ENCODE data around the gene NIPBL.

NIPBL gene

DNA sequence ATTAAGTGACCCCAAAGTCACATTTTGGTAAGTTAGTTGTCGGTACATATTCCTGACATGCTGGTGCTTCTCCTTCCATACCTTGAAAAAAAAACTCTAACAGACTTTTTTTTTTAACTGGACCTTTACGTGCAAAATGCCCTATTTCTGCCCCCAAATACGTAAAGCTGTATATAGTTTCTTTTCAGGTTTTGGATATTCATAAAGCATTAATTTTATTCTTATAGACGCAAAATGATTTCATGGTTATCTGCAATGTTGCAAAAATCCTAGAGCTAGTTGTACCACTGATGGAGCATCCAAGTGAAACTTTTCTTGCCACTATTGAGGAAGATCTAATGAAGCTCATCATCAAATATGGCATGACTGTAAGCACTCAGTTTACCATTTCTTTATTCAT is 167.6 kb downstream of the NIPBL start:
- no peak for DNase-seq (ENCODE audit: extremely low spot score)
- ChIA-PET CTCF (interaction anchor here (0.6 kb wide), 1 partner anchor 12 kb away, joined by 3 read pairs; no protein-coding TSS in a partner anchor), POLR2A (interaction anchor here (1.0 kb wide), 1 partner anchor 327 kb away, joined by 3 read pairs; the partner anchor contains the start of gene NUP155)
- no peak for TF ChIP-seq NFRKB (IDR thresholded peaks at IDR 0.05)
- no peak for TF ChIP-seq LEF1 (IDR thresholded peaks at IDR 0.05; ENCODE audit: borderline replicate concordance)
- no peak for TF ChIP-seq SP1 (IDR thresholded peaks at IDR 0.05)

DNA sequence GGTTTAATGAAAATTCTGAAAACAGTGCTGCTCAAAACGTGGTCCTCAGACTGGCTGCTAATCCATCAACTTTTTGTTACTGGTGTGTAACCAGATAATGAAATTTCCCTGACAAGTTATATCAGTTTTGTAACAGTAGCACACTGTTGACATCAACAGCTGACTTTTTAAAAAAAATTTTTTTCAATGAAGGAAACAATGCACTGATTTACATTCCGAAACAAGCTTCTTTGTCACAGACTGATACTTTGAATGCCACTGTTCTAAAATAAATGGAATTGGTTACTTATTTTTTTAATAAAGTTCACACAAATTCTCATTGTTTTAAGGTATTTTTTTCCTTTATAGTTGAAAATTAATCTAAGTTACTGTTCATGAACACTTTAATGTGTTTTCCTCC is 169.1 kb downstream of the NIPBL start:
- DNase-seq (ENCODE audit: extremely low spot score): no peak
- no peak for TF ChIP-seq NFRKB (IDR thresholded peaks at IDR 0.05)
- TF ChIP-seq, protein P1, sequence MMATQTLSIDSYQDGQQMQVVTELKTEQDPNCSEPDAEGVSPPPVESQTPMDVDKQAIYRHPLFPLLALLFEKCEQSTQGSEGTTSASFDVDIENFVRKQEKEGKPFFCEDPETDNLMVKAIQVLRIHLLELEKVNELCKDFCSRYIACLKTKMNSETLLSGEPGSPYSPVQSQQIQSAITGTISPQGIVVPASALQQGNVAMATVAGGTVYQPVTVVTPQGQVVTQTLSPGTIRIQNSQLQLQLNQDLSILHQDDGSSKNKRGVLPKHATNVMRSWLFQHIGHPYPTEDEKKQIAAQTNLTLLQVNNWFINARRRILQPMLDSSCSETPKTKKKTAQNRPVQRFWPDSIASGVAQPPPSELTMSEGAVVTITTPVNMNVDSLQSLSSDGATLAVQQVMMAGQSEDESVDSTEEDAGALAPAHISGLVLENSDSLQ (IDR thresholded peaks at IDR 0.05): no peak
- no peak for TF ChIP-seq LEF1 (IDR thresholded peaks at IDR 0.05; ENCODE audit: borderline replicate concordance)
- no peak for TF ChIP-seq FOXM1 (IDR thresholded peaks at IDR 0.05; ENCODE audit: borderline replicate concordance)
- no peak for TF ChIP-seq L3MBTL2 (conservative IDR thresholded peaks at IDR 0.05)
- no peak for TF ChIP-seq BHLHE40 (IDR thresholded peaks at IDR 0.05; ENCODE audit: borderline replicate concordance)
- no peak for TF ChIP-seq CTBP1 (IDR thresholded peaks at IDR 0.05; ENCODE audit: borderline replicate concordance)
- TF ChIP-seq ARNT (IDR thresholded peaks at IDR 0.05): no peak
- no peak for TF ChIP-seq TARDBP (IDR thresholded peaks at IDR 0.05)
- no peak for TF ChIP-seq SUZ12 (IDR thresholded peaks at IDR 0.05)
- CTCF ChIA-PET: interaction anchor here (0.5 kb wide), 1 partner anchor 1365 kb away, joined by 3 read pairs; no protein-coding TSS in a partner anchor
- POLR2A ChIA-PET: no interaction called here

DNA sequence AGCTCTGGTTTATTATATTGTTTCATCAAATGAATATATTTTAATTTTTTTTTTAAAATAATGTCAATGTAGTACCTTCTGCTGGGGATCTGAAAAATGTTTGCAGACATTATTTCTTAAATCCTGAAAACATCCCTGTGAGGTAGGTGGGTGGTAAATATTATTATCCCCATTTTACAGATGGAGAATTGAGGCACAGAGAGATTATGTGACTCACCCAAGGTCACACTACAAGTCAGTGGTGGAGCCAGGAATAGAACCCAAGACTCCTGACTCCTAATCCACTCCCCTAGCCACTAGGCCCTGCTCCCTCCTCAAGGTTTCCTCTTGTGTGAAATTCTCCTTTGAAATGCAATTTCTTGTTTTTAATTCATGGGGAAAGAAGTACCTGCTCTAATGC is 171.4 kb downstream of the NIPBL start:
- no peak for TF ChIP-seq SUZ12 (IDR thresholded peaks at IDR 0.05)
- no peak for TF ChIP-seq ZNF384 (IDR thresholded peaks at IDR 0.05)
- TF ChIP-seq SP1 (IDR thresholded peaks at IDR 0.05): no peak
- TF ChIP-seq CTBP1 (IDR thresholded peaks at IDR 0.05; ENCODE audit: borderline replicate concordance): no peak
- TF ChIP-seq ARNT (IDR thresholded peaks at IDR 0.05): no peak
- no peak for TF ChIP-seq FOXK2 (IDR thresholded peaks at IDR 0.05)
- TF ChIP-seq L3MBTL2 (conservative IDR thresholded peaks at IDR 0.05): no peak
- TF ChIP-seq FOXA1 (IDR thresholded peaks at IDR 0.05): no peak
- TF ChIP-seq HDGF (IDR thresholded peaks at IDR 0.05; ENCODE audit: borderline replicate concordance): no peak
- no peak for TF ChIP-seq FOXM1 (IDR thresholded peaks at IDR 0.05; ENCODE audit: borderline replicate concordance)
- no peak for TF ChIP-seq LEF1 (IDR thresholded peaks at IDR 0.05; ENCODE audit: borderline replicate concordance)
- TF ChIP-seq, protein P1 (IDR thresholded peaks at IDR 0.05): no peak
- no peak for TF ChIP-seq TARDBP (IDR thresholded peaks at IDR 0.05)
- ChIA-PET POLR2A (no interaction called here), CTCF (no interaction called here)

DNA sequence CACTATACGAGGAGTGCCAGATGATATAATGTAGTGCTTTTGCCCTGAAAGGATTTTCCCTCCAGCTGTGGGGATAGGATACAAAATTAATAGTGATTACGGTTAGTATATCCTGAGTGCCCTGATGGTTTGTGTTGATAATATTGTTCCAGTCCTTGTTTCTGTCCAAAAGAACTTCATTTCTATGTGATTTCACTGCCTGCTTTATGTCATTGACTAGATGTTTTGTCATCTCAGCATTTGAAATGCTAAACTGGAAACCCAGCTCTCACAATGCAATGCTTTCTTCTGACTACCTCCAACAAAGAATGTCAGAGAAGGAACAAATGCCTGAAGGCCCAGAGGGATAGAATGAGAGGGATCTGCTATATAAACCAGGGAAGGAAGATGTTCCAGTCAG is 177.8 kb downstream of the NIPBL start:
- ChIA-PET POLR2A (no interaction called here), CTCF (no interaction called here)
- no peak for TF ChIP-seq ZNF384 (IDR thresholded peaks at IDR 0.05)
- no peak for TF ChIP-seq TARDBP (IDR thresholded peaks at IDR 0.05)
- no peak for TF ChIP-seq CTBP1 (IDR thresholded peaks at IDR 0.05; ENCODE audit: borderline replicate concordance)
- no peak for TF ChIP-seq FOXA1 (IDR thresholded peaks at IDR 0.05)
- no peak for TF ChIP-seq FOXK2 (IDR thresholded peaks at IDR 0.05)
- no peak for TF ChIP-seq HDGF (IDR thresholded peaks at IDR 0.05; ENCODE audit: borderline replicate concordance)
- no peak for TF ChIP-seq SUZ12 (IDR thresholded peaks at IDR 0.05)
- TF ChIP-seq SP1 (IDR thresholded peaks at IDR 0.05): no peak
- TF ChIP-seq BHLHE40 (IDR thresholded peaks at IDR 0.05; ENCODE audit: borderline replicate concordance): no peak
- DNase-seq (ENCODE audit: extremely low spot score): no peak

More for the DNA sequence above, 171.4 kb downstream of the NIPBL start:
- no peak for DNase-seq (ENCODE audit: extremely low spot score)

DNA sequence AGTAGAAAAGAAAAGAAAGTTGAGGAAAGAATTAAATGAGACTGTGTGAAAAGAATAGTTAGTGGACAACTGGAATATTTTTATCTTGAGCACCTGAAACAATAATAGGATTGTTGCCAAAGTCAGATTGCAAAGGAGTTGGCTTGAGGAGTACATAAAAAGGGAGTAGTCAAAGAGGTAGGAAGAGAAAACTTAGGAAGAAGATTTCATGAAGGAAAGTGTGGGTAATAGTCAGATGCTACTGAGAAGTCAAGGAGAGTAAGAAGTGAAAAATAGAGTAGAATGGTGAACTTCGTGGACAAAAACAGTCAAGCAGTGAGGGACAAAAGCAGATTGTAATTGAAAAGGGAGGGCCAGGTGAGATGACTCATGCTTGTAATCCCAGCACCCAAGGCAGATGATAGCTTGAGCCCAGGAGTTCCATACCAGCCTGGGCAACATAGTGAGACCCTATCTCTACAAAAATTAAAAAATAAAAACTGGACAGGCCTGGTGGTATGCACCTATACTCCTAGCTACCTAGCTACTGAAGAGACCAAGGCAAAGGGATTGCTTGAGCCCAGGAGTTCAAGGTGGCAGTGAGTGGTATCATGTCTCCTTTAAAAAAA is 178.9 kb downstream of the NIPBL start:
- CTCF ChIA-PET: no interaction called here
- DNase-seq (ENCODE audit: extremely low spot score): no peak
- TF ChIP-seq SUZ12 (IDR thresholded peaks at IDR 0.05): no peak
- POLR2A ChIA-PET: no interaction called here

DNA sequence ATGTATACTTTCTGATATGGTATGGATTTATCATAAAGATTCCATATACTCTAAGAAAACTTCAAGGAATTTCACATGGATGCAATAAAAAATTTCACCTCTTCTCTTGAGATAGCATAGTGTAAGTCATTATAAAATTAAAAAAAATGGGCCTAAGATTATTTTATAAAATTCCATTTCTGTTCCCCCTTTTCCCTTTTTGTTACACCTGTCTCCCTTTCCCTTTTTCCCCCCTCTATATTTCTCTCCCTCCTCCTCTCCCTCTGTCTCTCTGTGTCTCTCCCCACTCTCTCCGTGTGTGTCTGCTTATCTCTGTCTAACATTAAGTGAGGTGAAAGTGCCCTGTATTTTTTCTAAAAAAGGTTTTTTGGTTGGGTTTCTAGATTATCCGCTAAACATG is 180.2 kb downstream of the NIPBL start:
- no peak for DNase-seq (ENCODE audit: extremely low spot score)
- POLR2A ChIA-PET: no interaction called here
- CTCF ChIA-PET: interaction anchor here (0.9 kb wide), 1 partner anchor 13 kb away, joined by 3 read pairs; no protein-coding TSS in a partner anchor
- TF ChIP-seq ELF4 (IDR thresholded peaks at IDR 0.05) (no peak), NFRKB (IDR thresholded peaks at IDR 0.05) (no peak), SUZ12 (IDR thresholded peaks at IDR 0.05) (no peak), TARDBP (IDR thresholded peaks at IDR 0.05) (no peak), ARNT (IDR thresholded peaks at IDR 0.05) (no peak), FOXM1 (IDR thresholded peaks at IDR 0.05; ENCODE audit: borderline replicate concordance) (no peak), BHLHE40 (IDR thresholded peaks at IDR 0.05; ENCODE audit: borderline replicate concordance) (no peak), HDGF (IDR thresholded peaks at IDR 0.05; ENCODE audit: borderline replicate concordance) (no peak), ZNF384 (IDR thresholded peaks at IDR 0.05) (no peak), CTBP1 (IDR thresholded peaks at IDR 0.05; ENCODE audit: borderline replicate concordance) (no peak), FOXA1 (IDR thresholded peaks at IDR 0.05) (no peak), SP1 (IDR thresholded peaks at IDR 0.05) (no peak), FOXK2 (IDR thresholded peaks at IDR 0.05) (no peak)
- TF ChIP-seq, protein P1 (IDR thresholded peaks at IDR 0.05): no peak

DNA sequence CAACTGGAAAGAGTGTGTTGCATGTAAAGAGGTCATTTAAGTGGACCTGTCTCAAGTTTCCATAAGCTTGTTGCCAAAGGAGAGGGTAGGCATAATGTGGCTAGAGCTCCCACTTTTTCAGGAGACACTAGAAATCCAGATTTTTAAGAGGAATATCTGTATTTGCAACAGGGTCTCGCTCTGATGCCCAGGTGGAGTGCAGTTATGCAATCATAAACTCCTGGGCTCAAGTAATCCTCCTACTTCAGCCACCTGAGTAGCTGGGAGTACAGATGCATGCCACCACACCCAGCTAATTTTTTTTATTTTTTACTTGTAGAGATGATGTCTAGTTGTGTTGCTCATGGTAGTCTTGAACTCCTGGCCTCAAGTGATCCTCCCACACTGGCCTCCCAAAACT is 183.5 kb downstream of the NIPBL start:
- ChIA-PET POLR2A (no interaction called here), CTCF (no interaction called here)
- TF ChIP-seq ARNT (IDR thresholded peaks at IDR 0.05): no peak
- TF ChIP-seq SP1 (IDR thresholded peaks at IDR 0.05): no peak
- TF ChIP-seq NFRKB (IDR thresholded peaks at IDR 0.05): no peak
- TF ChIP-seq TARDBP (IDR thresholded peaks at IDR 0.05): no peak
- TF ChIP-seq FOXK2 (IDR thresholded peaks at IDR 0.05): no peak
- TF ChIP-seq SUZ12 (IDR thresholded peaks at IDR 0.05): no peak
- TF ChIP-seq CTBP1 (IDR thresholded peaks at IDR 0.05; ENCODE audit: borderline replicate concordance): no peak
- DNase-seq (ENCODE audit: extremely low spot score): no peak

Data from HEK293T (cell line).